GM18873 (cell line): ENCODE results near the gene HRH2.
"Not testable (repeated sequence)": the region's sequence is repeated elsewhere in the genome, so short reads cannot be mapped to it uniquely, and the experiment has no call there.

Source experiments
- ATAC-seq: cut with Tn5 transposase; IDR thresholded peaks from one replicate; pipeline ENCODE4 v1.9.1; 2021; ENCODE audit warnings: mild to moderate bottlenecking, moderate library complexity, moderate number of reproducible peaks; ENCODE audit not compliant: unreplicated experiment, low FRiP score

Gene HRH2

GRCh38 chr5:175709276-175709781 is 51.5 kb downstream of the HRH2 start:
- ATAC-seq = no peak

- no peak for ATAC-seq
Observed at GRCh38 chr5:175710326-175710725, 52.5 kb downstream of the HRH2 start.

- ATAC-seq = no peak
Observed at GRCh38 chr5:175711031-175711430, 53.2 kb downstream of the HRH2 start.

GRCh38 chr5:175711472-175712312 is 53.8 kb downstream of the HRH2 start:
- no peak for ATAC-seq

- ATAC-seq = no peak
Observed at GRCh38 chr5:175712313-175712680, 54.4 kb downstream of the HRH2 start.

- no peak for ATAC-seq
Observed at GRCh38 chr5:175712681-175713085, 54.8 kb downstream of the HRH2 start.

- ATAC-seq = no peak
Observed at GRCh38 chr5:175713930-175714329, 56.1 kb downstream of the HRH2 start.

- no peak for ATAC-seq
Observed at GRCh38 chr5:175714479-175715085, 56.7 kb downstream of the HRH2 start.

GRCh38 chr5:175715627-175716522 is 58.0 kb downstream of the HRH2 start:
- no peak for ATAC-seq

GRCh38 chr5:175717837-175718236 is 60.0 kb downstream of the HRH2 start:
- ATAC-seq = no peak

- no peak for ATAC-seq
Observed at GRCh38 chr5:175718401-175719108, 60.7 kb downstream of the HRH2 start.

- not testable (repeated sequence) for ATAC-seq
Observed at GRCh38 chr5:175719109-175719432, 61.2 kb downstream of the HRH2 start.

GRCh38 chr5:175724314-175725275 is 66.7 kb downstream of the HRH2 start:
- ATAC-seq = no peak

GRCh38 chr5:175728316-175728715 is 70.4 kb downstream of the HRH2 start:
- no peak for ATAC-seq

- ATAC-seq = no peak
Observed at GRCh38 chr5:175728885-175729828, 71.3 kb downstream of the HRH2 start.

- no peak for ATAC-seq
Observed at GRCh38 chr5:175729829-175730277, 72.0 kb downstream of the HRH2 start.

GRCh38 chr5:175731172-175731571 is 73.3 kb downstream of the HRH2 start:
- ATAC-seq = no peak
